GM12878 (cell line): ENCODE data around the gene EPHA7. TPM values are rescaled to one million over a fixed set of nuclear protein-coding genes. Genes with fewer than 3 reads are reported as not detected.
A peak's percentile ranks its signal among the peaks of the same experiment; 100 is the strongest.

Experiments
- ATAC-seq: fragments of 200-7000 bp; cut with Tn5 transposase; 3 replicates; pipeline ENCODE4 v1.9.1; 2020; ENCODE audit warnings: mild to moderate bottlenecking, moderate library complexity
- BruUV-seq: library from RNA; stranded (reverse); fragments of 400-500 nt; replicated peaks from 2 replicates; lab custom pipeline; 2021; lab: Mats Ljungman, UMichigan
- CTCF ChIA-PET: fragments of 300-600 bp; sonication (Branson Sonifier 250); formaldehyde crosslinking; extraction: SDS; loops from one replicate; lab custom pipeline; 2021; ENCODE audit warnings: inconsistent platforms; lab: Yijun Ruan, JAX
- POLR2A ChIA-PET: fragments of 350-600 bp; formaldehyde crosslinking; extraction: SDS; loops from one replicate; lab custom pipeline; 2021; ENCODE audit warnings: inconsistent platforms; lab: Charles Lee
- RAD21 ChIA-PET: fragments of 300-600 bp; sonication (Branson Sonifier 250); formaldehyde crosslinking; loops from one replicate; lab custom pipeline; 2023; ENCODE audit warnings: antibody characterized with exemption; ENCODE audit not compliant: unreplicated experiment; lab: Charles Lee
- SMC1A ChIA-PET: fragments of 300-600 bp; sonication (Branson Sonifier 250); formaldehyde crosslinking; loops from one replicate; lab custom pipeline; 2023; ENCODE audit not compliant: unreplicated experiment, uncharacterized antibody; lab: Charles Lee
- DNase-seq: peaks from one replicate; pipeline ENCODE4 v3.0.0-alpha.2; 2011; ENCODE audit warnings: low read depth, low spot score
- FAIRE-seq: peaks from 3 replicates; lab custom pipeline; 2011; peaks lifted over from hg19 to GRCh38; lab: Jason Lieb, UNC
- H2AFZ ChIP-seq: 2 replicates; pipeline ENCODE4 v1.6.0; 2011; ENCODE audit warnings: low read depth, low read length, control low read depth; ENCODE audit not compliant: control insufficient read depth
- H3K27ac ChIP-seq: 2 replicates; pipeline ENCODE4 v1.5.1; 2011; ENCODE audit warnings: control low read depth; ENCODE audit not compliant: control insufficient read depth, insufficient read depth
- H3K27me3 ChIP-seq, 2 experiments: replicated peaks in 1 of 2; 2 replicates each; pipeline versions ENCODE4 v1.6.0 to v1.6.1; 2011; ENCODE audit warnings: low read length in 1 of 2; ENCODE audit not compliant: control insufficient read depth in 2 of 2, insufficient read depth in 2 of 2
- H3K36me3 ChIP-seq, 2 experiments: 2 replicates each; pipeline ENCODE4 v1.5.1; 2011; ENCODE audit warnings: low read length in 1 of 2; ENCODE audit not compliant: control insufficient read depth in 2 of 2, insufficient read depth in 2 of 2
- H3K4me1 ChIP-seq: 2 replicates; pipeline ENCODE4 v1.6.1; 2011; ENCODE audit warnings: mild to moderate bottlenecking, low read length, moderate library complexity, mixed read lengths; ENCODE audit not compliant: control insufficient read depth, insufficient read depth
- H3K4me2 ChIP-seq: 2 replicates; pipeline ENCODE4 v1.6.0; 2011; ENCODE audit warnings: control low read depth; ENCODE audit not compliant: control insufficient read depth, insufficient read depth
- H3K4me3 ChIP-seq: fragments of 200-600 bp; sonication (generic); 2 replicates; pipeline ENCODE4 v1.5.1; 2016
- H3K79me2 ChIP-seq: 2 replicates; pipeline ENCODE4 v1.6.0; 2011; ENCODE audit warnings: low read length; ENCODE audit not compliant: control insufficient read depth, insufficient read depth
- H3K9ac ChIP-seq: 2 replicates; pipeline ENCODE4 v1.8.0; 2011; ENCODE audit warnings: low read length, control low read depth, mixed read lengths; ENCODE audit not compliant: control insufficient read depth, insufficient read depth
- H3K9me3 ChIP-seq: replicated peaks from 3 replicates; pipeline ENCODE4 v1.5.1; 2011; ENCODE audit warnings: mild to moderate bottlenecking, low read length; ENCODE audit not compliant: control insufficient read depth, insufficient read depth
- H4K20me1 ChIP-seq: 2 replicates; pipeline ENCODE4 v1.6.0; 2011; ENCODE audit not compliant: control insufficient read depth, insufficient read depth
- EGR1 ChIP-seq, 2 experiments: IDR thresholded peaks; 1 replicate in 1 of 2; 2 replicates in 1 of 2; pipeline ENCODE4 v1.6.1; 2011 to 2012; ENCODE audit warnings: low read depth in 2 of 2, low read length in 2 of 2, borderline replicate concordance in 1 of 2, mild to moderate bottlenecking in 1 of 2, moderate library complexity in 1 of 2
- NFYA ChIP-seq: IDR thresholded peaks from 2 replicates; pipeline ENCODE4 v1.6.1; 2011; ENCODE audit warnings: low read depth, mild to moderate bottlenecking, low read length, improper control_type of control experiment, borderline replicate concordance
- NFYB ChIP-seq: IDR thresholded peaks from 2 replicates; pipeline ENCODE4 v1.6.1; 2011; ENCODE audit warnings: low read depth, mild to moderate bottlenecking, low read length, improper control_type of control experiment, moderate library complexity; ENCODE audit not compliant: insufficient read depth
- PML ChIP-seq: IDR thresholded peaks from 2 replicates; pipeline ENCODE4 v1.6.1; 2012; ENCODE audit warnings: low read length, inconsistent platforms
- POLR2A ChIP-seq: IDR thresholded peaks from 2 replicates; pipeline ENCODE4 v1.6.1; 2011; ENCODE audit warnings: low read depth, mild to moderate bottlenecking, low read length
- POLR2AphosphoS5 ChIP-seq: IDR thresholded peaks from 2 replicates; pipeline ENCODE4 v1.6.1; 2011; ENCODE audit warnings: mild to moderate bottlenecking, low read length, inconsistent platforms
- POU2F2 ChIP-seq: IDR thresholded peaks from 3 replicates; pipeline ENCODE4 v1.6.1; 2011; ENCODE audit warnings: low read depth, mild to moderate bottlenecking, low read length, borderline replicate concordance
- RAD21 ChIP-seq: IDR thresholded peaks from 2 replicates; pipeline ENCODE4 v1.6.1; 2011; ENCODE audit warnings: mild to moderate bottlenecking, low read depth, low read length, moderate library complexity; ENCODE audit not compliant: insufficient read depth
- SIN3A ChIP-seq: IDR thresholded peaks from 2 replicates; pipeline ENCODE4 v1.6.1; 2012; ENCODE audit warnings: low read depth, low read length, improper control_type of control experiment
- SMAD1 ChIP-seq: fragments of 450-650 bp; IDR thresholded peaks from 2 replicates; pipeline ENCODE4 v1.6.1; 2018; ENCODE audit warnings: mild to moderate bottlenecking, low read depth; ENCODE audit not compliant: partially characterized antibody
- ZNF217 ChIP-seq: fragments of 450-650 bp; IDR thresholded peaks from 2 replicates; pipeline ENCODE4 v1.6.1; 2017; ENCODE audit warnings: antibody characterized with exemption, mild to moderate bottlenecking
- WGBS: methylation state at CpG from one replicate; pipeline ENCODE4 v1.1.6; 2016; ENCODE audit warnings: low lambda C conversion rate; ENCODE audit not compliant: insufficient replicate concordance, insufficient coverage; ENCODE audit errors: missing lambda C conversion rate; 5-methylcytosine and 5-hydroxymethylcytosine counted together
- in situ Hi-C: fragments of 300-500 bp; cut with MboI; formaldehyde crosslinking; loops from 9 replicates; pipeline ENCODE4 v1.14.3; 2018; ENCODE audit warnings: mixed read lengths
- intact Hi-C: fragments of 100-400 bp; cut with micrococcal nuclease; formaldehyde crosslinking; loops from one replicate; pipeline ENCODE4 v1.14.2; 2022; ENCODE audit not compliant: unreplicated experiment
- polyA plus RNA-seq, 11 experiments: library from polyadenylated mRNA; depleted of rRNA in 4 of 11; unstranded in 6 of 11; stranded (reverse) in 5 of 11; fragments of >200 nt; fragmentation: Nextera tagmentation in 4 of 11; fragmentation: Illumina TruSeq in 1 of 11; extraction: Ambion mirVana in 4 of 11; extraction: Trizol in 1 of 11; gene quantifications; 1 replicate in 1 of 11; 2 replicates in 10 of 11; pipeline versions ENCODE4 v1.2.1 to v1.2.3, GENCODE V29; 2011 to 2016; ENCODE audit warnings: inconsistent platforms in 2 of 11, missing spikeins in 2 of 11, low read depth in 1 of 11
- total RNA-seq, 4 experiments: library from RNA; depleted of rRNA in 3 of 4; stranded (reverse); fragments of >200 nt in 3 of 4; fragmentation: Illumina TruSeq in 1 of 4; extraction: Trizol in 1 of 4; gene quantifications; 2 replicates each; pipeline versions ENCODE4 v1.2.1 to v1.2.3, GENCODE V29; 2013 to 2021
- TF ChIP-seq, protein P1 (sequence below): IDR thresholded peaks from 2 replicates; pipeline ENCODE4 v1.6.1; 2012; ENCODE audit warnings: low read depth, low read length, improper control_type of control experiment
- TF ChIP-seq, protein P2 (sequence below), 3 experiments: IDR thresholded peaks in 2 of 3; conservative IDR thresholded peaks in 1 of 3; 2 replicates each; pipeline ENCODE4 v1.5.1; 2011; ENCODE audit warnings: low read depth in 3 of 3, low read length in 3 of 3, mild to moderate bottlenecking in 3 of 3, control low read depth in 2 of 3, moderate library complexity in 2 of 3, inconsistent platforms in 1 of 3, mixed read lengths in 1 of 3; ENCODE audit not compliant: control insufficient read depth in 2 of 3, insufficient read depth in 1 of 3; ENCODE audit errors: extremely low read depth in 1 of 3
- TF ChIP-seq, protein P3 (sequence below): fragments of 150-350 bp; IDR thresholded peaks from 2 replicates; pipeline ENCODE4 v1.6.1; 2014; ENCODE audit warnings: mild to moderate bottlenecking, low read depth, low read length
- TF ChIP-seq, protein P4 (sequence below): fragments of 450-650 bp; IDR thresholded peaks from 2 replicates; pipeline ENCODE4 v1.6.1; 2018; ENCODE audit warnings: mild to moderate bottlenecking, low read depth, moderate library complexity; ENCODE audit not compliant: partially characterized antibody

EPHA7 gene
- total and polyA plus RNA-seq, 10 of the 15 experiments (the other 5 are each of a cell fraction or from before 2014, with no cell fraction given): not detected

DNA sequence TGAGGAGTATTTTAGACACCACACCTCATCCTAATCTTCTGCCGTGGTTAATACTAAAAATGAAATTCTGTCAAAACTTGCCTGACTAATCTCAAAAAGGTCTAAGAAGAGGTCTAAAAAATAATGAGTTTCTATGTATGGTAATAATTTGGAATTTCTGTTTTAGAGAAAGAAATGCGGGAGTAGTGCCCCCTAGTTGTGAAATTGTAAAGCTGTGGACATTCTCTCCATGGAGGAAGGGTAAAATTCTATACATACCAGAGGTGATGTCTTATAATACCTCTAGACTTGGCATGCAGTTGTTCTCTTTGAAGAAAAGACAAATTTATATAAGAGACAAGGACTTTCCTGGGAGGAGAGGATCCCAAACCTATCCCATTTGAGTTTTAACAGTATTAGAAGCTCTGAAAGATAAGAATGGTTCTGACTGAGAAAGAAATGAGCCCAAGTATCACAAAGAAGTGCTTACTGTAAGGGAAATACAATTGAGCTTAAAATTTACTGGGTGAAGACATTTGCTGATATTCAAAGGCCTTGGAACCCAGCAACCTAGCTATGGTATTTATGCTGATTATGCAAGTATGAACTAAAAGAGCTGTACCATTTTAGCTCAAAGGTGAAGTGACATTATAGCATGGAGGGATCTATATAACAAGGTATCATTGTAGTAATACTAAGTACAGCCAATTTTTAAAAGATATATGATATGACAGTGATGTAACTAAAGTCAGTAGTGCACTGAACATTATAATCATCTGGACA is 5.1 kb upstream of the EPHA7 start:
- ChIA-PET POLR2A (no interaction called here), SMC1A (interaction anchor here (0.7 to 3.9 kb wide), 6 partner anchors 14 to 614 kb away, joined by 3 to 19 read pairs (median 3); no protein-coding TSS in a partner anchor)

More for the DNA sequence above, 5.1 kb upstream of the EPHA7 start:
- RAD21 ChIA-PET: interaction anchor here (0.7 to 2.1 kb wide), 4 partner anchors 307 to 613 kb away, joined by 3 to 15 read pairs (median 6); no protein-coding TSS in a partner anchor
- no TSS peak for BruUV-seq
- H2AFZ ChIP-seq: no peak overlapping the region
- H3K27me3 ChIP-seq: peaks cover 0 to 6% of the 10 kb centered on the region in 2 experiments; a peak in 2 of 4 replicates
- ATAC-seq: peak; percentile 66
- H3K4me1 ChIP-seq: no peaks in the 10 kb centered on the region
- no peak overlapping the region for H3K9ac ChIP-seq
- no peak overlapping the region for H3K27ac ChIP-seq
- in situ Hi-C loops: no loop called here
- H4K20me1 ChIP-seq: no peaks in the 10 kb centered on the region
- WGBS: 21% methylated on average over 2 of the region's 2 CpGs
- H3K4me2 ChIP-seq: no peak overlapping the region
- DNase-seq: no peak
- H3K36me3 ChIP-seq: no peaks in the 10 kb centered on the region
- intact Hi-C loops: loop anchor here (5.0 kb wide), 1 partner anchor 387 kb away; no protein-coding TSS in a partner anchor
- CTCF ChIA-PET: interaction anchor here (0.7 to 3.6 kb wide), 19 partner anchors 13 to 830 kb away, joined by 3 to 35 read pairs (median 3); no protein-coding TSS in a partner anchor
- no peak overlapping the region for H3K4me3 ChIP-seq
- no peaks in the 10 kb centered on the region for H3K79me2 ChIP-seq
- H3K9me3 ChIP-seq: no peaks in the 10 kb centered on the region; the same call in 2 of the 3 replicates
- TF ChIP-seq SIN3A (no peak), NFYA (no peak), POU2F2 (no peak), POLR2AphosphoS5 (no peak), NFYB (no peak), EGR1 (IDR thresholded peaks at IDR 0.05; ENCODE audit: borderline replicate concordance in 1 of 2, low read depth in 2 of 2, low read length in 2 of 2) (no peak), ZNF217 (no peak), SMAD1 (no peak), RAD21 (peak; percentile 37; the same call in 1 of the 2 replicates), PML (no peak), POLR2A (no peak)
- TF ChIP-seq, protein P1, sequence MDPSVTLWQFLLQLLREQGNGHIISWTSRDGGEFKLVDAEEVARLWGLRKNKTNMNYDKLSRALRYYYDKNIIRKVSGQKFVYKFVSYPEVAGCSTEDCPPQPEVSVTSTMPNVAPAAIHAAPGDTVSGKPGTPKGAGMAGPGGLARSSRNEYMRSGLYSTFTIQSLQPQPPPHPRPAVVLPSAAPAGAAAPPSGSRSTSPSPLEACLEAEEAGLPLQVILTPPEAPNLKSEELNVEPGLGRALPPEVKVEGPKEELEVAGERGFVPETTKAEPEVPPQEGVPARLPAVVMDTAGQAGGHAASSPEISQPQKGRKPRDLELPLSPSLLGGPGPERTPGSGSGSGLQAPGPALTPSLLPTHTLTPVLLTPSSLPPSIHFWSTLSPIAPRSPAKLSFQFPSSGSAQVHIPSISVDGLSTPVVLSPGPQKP: no peak
- TF ChIP-seq, protein P2, sequence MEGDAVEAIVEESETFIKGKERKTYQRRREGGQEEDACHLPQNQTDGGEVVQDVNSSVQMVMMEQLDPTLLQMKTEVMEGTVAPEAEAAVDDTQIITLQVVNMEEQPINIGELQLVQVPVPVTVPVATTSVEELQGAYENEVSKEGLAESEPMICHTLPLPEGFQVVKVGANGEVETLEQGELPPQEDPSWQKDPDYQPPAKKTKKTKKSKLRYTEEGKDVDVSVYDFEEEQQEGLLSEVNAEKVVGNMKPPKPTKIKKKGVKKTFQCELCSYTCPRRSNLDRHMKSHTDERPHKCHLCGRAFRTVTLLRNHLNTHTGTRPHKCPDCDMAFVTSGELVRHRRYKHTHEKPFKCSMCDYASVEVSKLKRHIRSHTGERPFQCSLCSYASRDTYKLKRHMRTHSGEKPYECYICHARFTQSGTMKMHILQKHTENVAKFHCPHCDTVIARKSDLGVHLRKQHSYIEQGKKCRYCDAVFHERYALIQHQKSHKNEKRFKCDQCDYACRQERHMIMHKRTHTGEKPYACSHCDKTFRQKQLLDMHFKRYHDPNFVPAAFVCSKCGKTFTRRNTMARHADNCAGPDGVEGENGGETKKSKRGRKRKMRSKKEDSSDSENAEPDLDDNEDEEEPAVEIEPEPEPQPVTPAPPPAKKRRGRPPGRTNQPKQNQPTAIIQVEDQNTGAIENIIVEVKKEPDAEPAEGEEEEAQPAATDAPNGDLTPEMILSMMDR (IDR thresholded peaks at IDR 0.05 in 2 of 3, conservative IDR thresholded peaks at IDR 0.05 in 1 of 3; ENCODE audit: control insufficient read depth in 2 of 3, extremely low read depth in 1 of 3, insufficient read depth in 1 of 3, low read depth in 3 of 3, low read length in 3 of 3): peak; percentile 26 to 41 (median 40); a peak in 4 of 6 replicates
- TF ChIP-seq, protein P3, sequence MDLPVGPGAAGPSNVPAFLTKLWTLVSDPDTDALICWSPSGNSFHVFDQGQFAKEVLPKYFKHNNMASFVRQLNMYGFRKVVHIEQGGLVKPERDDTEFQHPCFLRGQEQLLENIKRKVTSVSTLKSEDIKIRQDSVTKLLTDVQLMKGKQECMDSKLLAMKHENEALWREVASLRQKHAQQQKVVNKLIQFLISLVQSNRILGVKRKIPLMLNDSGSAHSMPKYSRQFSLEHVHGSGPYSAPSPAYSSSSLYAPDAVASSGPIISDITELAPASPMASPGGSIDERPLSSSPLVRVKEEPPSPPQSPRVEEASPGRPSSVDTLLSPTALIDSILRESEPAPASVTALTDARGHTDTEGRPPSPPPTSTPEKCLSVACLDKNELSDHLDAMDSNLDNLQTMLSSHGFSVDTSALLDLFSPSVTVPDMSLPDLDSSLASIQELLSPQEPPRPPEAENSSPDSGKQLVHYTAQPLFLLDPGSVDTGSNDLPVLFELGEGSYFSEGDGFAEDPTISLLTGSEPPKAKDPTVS: no peak
- TF ChIP-seq, protein P4, sequence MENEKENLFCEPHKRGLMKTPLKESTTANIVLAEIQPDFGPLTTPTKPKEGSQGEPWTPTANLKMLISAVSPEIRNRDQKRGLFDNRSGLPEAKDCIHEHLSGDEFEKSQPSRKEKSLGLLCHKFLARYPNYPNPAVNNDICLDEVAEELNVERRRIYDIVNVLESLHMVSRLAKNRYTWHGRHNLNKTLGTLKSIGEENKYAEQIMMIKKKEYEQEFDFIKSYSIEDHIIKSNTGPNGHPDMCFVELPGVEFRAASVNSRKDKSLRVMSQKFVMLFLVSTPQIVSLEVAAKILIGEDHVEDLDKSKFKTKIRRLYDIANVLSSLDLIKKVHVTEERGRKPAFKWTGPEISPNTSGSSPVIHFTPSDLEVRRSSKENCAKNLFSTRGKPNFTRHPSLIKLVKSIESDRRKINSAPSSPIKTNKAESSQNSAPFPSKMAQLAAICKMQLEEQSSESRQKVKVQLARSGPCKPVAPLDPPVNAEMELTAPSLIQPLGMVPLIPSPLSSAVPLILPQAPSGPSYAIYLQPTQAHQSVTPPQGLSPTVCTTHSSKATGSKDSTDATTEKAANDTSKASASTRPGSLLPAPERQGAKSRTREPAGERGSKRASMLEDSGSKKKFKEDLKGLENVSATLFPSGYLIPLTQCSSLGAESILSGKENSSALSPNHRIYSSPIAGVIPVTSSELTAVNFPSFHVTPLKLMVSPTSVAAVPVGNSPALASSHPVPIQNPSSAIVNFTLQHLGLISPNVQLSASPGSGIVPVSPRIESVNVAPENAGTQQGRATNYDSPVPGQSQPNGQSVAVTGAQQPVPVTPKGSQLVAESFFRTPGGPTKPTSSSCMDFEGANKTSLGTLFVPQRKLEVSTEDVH: no peak
- FAIRE-seq: no peak
